Measurements from ENCODE around the gene TMEM53. TPM values are rescaled to one million over a fixed set of nuclear protein-coding genes. Genes with fewer than 3 reads are reported as not detected.

Gene TMEM53
- total RNA-seq, 2 donors from 2014 or later: 3.9 to 12.9 TPM

DNA sequence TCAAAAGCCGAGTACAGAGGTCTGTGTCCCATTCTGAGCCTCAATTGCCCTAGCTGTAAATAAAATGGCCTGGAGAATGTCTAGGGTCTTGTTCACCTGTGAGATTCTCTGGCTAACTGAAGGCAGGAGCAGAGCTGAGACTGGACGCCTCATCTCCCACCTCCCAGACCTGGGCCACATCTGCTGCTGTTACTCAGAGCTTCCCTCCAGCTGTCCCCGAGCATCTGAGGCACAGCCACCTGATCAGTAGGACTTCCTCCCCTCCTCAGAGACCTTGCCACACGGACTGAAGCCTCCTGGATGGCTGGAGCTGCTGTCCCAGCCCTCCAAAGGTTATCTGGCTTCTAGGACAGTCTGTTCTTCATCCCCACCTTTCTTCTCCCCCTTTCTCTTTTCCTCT lies 62.4 kb downstream of the TMEM53 start:
- TF ChIP-seq, protein P1, sequence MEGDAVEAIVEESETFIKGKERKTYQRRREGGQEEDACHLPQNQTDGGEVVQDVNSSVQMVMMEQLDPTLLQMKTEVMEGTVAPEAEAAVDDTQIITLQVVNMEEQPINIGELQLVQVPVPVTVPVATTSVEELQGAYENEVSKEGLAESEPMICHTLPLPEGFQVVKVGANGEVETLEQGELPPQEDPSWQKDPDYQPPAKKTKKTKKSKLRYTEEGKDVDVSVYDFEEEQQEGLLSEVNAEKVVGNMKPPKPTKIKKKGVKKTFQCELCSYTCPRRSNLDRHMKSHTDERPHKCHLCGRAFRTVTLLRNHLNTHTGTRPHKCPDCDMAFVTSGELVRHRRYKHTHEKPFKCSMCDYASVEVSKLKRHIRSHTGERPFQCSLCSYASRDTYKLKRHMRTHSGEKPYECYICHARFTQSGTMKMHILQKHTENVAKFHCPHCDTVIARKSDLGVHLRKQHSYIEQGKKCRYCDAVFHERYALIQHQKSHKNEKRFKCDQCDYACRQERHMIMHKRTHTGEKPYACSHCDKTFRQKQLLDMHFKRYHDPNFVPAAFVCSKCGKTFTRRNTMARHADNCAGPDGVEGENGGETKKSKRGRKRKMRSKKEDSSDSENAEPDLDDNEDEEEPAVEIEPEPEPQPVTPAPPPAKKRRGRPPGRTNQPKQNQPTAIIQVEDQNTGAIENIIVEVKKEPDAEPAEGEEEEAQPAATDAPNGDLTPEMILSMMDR (IDR thresholded peaks at IDR 0.05): no peak
- no peak overlapping the region for H3K27ac ChIP-seq
- H3K9me3 ChIP-seq: no peaks in the 10 kb centered on the region
- DNase-seq (ENCODE audit: low spot score) (no peak), ATAC-seq (ENCODE audit: insufficient number of reproducible peaks, low FRiP score, low read depth) (no peak)
- no peaks in the 10 kb centered on the region for H3K27me3 ChIP-seq (replicated peaks; ENCODE audit: insufficient read depth)
- H3K4me3 ChIP-seq: no peak overlapping the region
- peaks cover 0 to 2% of the 10 kb centered on the region in 2 donors for H3K4me1 ChIP-seq (ENCODE audit: control insufficient read depth in 1 of 2, low read depth in 2 of 2)
- no peaks in the 10 kb centered on the region for H3K36me3 ChIP-seq

DNA sequence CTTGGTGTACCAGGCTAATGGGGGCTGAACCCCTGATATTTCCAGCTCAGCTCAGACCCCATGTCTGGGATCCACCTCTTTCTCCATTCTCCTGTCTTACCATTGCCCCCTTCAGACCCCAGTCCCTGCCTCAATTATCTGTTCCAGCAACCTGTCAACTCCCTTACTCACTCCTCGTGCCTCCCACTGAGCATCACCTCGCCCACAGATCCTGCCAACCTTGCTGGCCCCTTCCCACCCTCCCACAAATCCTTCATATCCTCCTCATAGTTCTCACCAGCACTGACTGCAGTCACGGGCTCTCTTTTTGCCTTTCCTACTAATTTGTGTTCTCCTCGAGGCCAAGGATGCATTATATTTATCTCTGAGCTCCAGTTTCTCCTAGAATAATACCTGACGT lies 62.9 kb downstream of the TMEM53 start:
- Histone ChIP-seq H3K36me3 (no peaks in the 10 kb centered on the region), H3K4me1 (ENCODE audit: control insufficient read depth in 1 of 2, low read depth in 2 of 2) (no peaks in the 10 kb centered on the region), H3K9me3 (no peaks in the 10 kb centered on the region), H3K27ac (no peak overlapping the region), H3K4me3 (no peak overlapping the region), H3K27me3 (replicated peaks; ENCODE audit: insufficient read depth) (no peaks in the 10 kb centered on the region)
- TF ChIP-seq, protein P1 (IDR thresholded peaks at IDR 0.05): no peak
- ATAC-seq (ENCODE audit: insufficient number of reproducible peaks, low FRiP score, low read depth) (no peak), DNase-seq (ENCODE audit: low spot score) (no peak)

DNA sequence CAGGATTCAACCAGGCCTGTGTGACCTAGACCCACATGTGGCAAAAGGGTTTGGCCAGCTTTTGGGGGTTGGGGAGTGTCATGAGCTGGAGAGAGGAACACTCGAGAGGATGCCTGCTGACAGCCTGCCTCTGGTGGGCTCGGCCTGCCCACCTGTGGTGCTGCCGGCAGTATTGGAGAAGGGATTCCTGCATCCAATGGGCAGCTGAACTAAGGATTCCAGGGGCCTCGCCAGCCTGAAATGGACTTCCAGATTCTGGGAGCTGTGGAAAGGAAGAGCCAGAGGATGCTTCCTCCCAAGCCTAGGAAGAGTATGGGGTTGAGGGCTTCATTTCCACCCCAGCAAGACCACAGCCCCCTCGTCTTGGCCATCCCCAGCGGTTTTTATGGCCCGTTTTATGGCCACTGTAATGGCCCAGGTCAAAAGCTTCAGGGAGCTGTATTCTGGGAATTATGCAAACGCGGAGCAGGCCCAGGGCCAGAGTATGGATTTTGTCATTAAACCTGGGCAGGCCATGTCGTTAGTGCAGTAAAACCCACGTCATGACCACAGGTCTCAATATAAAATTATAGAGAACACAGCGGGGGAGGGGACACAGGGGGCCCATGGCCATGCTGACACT lies 63.6 kb downstream of the TMEM53 start:
- H3K4me1 ChIP-seq (ENCODE audit: control insufficient read depth in 1 of 2, low read depth in 2 of 2): no peaks in the 10 kb centered on the region
- H3K27me3 ChIP-seq (replicated peaks; ENCODE audit: insufficient read depth): no peaks in the 10 kb centered on the region
- H3K27ac ChIP-seq: no peak overlapping the region
- no peaks in the 10 kb centered on the region for H3K36me3 ChIP-seq
- no peak for DNase-seq (ENCODE audit: low spot score)
- no peaks in the 10 kb centered on the region for H3K9me3 ChIP-seq
- no peak overlapping the region for H3K4me3 ChIP-seq
- ATAC-seq (ENCODE audit: insufficient number of reproducible peaks, low FRiP score, low read depth): no peak
- TF ChIP-seq, protein P1 (IDR thresholded peaks at IDR 0.05): no peak

DNA sequence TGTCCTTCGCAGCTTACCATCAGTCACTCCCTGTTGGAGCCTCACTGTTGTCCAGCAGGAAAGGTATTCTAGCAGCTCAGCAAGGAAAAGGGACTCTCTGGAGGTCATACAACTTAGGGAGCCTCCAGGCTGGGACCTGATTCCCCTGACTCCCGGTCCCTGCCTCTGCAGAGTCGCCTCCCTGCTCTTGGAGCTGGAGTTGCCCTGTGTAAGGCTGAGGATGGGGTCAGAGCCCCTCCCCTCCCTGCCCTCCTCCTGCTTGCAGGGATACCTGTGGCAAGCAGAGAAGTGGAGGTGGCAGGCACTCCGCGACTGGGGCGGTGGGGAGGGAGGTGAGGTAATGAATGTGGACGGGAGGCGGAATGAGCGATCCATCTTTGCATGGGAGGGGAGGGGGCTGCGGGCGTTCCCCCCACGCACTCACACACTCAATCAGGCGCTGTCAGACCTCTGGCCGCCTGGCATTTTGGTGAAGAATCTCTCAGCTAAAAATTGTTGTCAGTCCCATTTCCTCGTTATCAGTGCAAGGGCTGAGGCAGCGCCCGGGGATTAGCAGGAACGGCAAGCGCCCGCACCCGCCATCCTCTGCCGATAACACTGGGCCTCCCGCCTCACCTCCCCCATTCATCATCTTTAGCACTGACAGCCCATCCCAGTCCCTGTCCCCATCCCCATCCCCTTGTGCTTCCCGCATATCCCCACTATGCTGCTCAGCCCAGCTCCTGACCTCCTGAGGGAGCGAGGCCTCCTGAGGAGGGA lies 64.3 kb downstream of the TMEM53 start:
- Histone ChIP-seq H3K4me3 (no peak overlapping the region), H3K4me1 (ENCODE audit: control insufficient read depth in 1 of 2, low read depth in 2 of 2) (no peaks in the 10 kb centered on the region), H3K36me3 (no peaks in the 10 kb centered on the region), H3K27me3 (replicated peaks; ENCODE audit: insufficient read depth) (no peaks in the 10 kb centered on the region), H3K9me3 (no peaks in the 10 kb centered on the region), H3K27ac (no peak overlapping the region)
- DNase-seq (ENCODE audit: low spot score): no peak
- TF ChIP-seq, protein P1 (IDR thresholded peaks at IDR 0.05): no peak
- peak; percentile 36 for ATAC-seq (ENCODE audit: insufficient number of reproducible peaks, low FRiP score, low read depth)

DNA sequence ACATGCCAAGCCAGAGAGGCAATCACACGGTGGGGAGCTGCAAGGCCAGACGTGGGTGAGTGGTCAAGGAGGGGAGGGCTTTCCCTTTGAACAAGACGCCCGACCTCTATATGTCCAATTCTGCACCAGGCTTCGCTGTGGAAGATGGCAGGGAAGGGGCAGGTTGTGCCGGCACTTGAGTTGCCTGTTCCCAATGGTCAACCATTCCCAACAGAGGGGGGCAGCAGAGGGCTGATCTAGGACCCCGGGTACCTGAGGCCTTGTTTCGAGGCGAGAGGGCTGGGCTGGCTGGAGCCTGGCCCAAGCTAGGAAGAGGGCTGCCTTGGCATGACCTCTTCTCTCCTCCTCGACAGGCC lies 64.9 kb downstream of the TMEM53 start:
- DNase-seq (ENCODE audit: low spot score): no peak
- H3K27ac ChIP-seq: no peak overlapping the region

More for the DNA sequence above, 64.9 kb downstream of the TMEM53 start:
- no peaks in the 10 kb centered on the region for H3K36me3 ChIP-seq
- H3K9me3 ChIP-seq: no peaks in the 10 kb centered on the region
- H3K4me3 ChIP-seq: no peak overlapping the region
- no peaks in the 10 kb centered on the region for H3K27me3 ChIP-seq (replicated peaks; ENCODE audit: insufficient read depth)
- H3K4me1 ChIP-seq (ENCODE audit: control insufficient read depth in 1 of 2, low read depth in 2 of 2): no peaks in the 10 kb centered on the region
- TF ChIP-seq, protein P1 (IDR thresholded peaks at IDR 0.05): peak; percentile 52
- ATAC-seq (ENCODE audit: insufficient number of reproducible peaks, low FRiP score, low read depth): peak; percentile 6
